Testis (tissue), 2 donors: ENCODE data around the gene RAB28.

Experiments
- CTCF ChIP-seq, 3 experiments: fragments of 450-650 bp in 2 of 3; fragments of 200-600 bp in 1 of 3; sonication (generic) in 1 of 3; IDR thresholded peaks; one replicate each; pipeline ENCODE4 v1.5.1; 2016 to 2019; ENCODE audit warnings: antibody characterized with exemption in 3 of 3, mild to moderate bottlenecking in 2 of 3, moderate library complexity in 1 of 3
- POLR2A ChIP-seq: fragments of 450-650 bp; IDR thresholded peaks from one replicate; pipeline ENCODE4 v1.6.1; 2017; ENCODE audit warnings: antibody characterized with exemption, mild to moderate bottlenecking, moderate library complexity

DNA sequence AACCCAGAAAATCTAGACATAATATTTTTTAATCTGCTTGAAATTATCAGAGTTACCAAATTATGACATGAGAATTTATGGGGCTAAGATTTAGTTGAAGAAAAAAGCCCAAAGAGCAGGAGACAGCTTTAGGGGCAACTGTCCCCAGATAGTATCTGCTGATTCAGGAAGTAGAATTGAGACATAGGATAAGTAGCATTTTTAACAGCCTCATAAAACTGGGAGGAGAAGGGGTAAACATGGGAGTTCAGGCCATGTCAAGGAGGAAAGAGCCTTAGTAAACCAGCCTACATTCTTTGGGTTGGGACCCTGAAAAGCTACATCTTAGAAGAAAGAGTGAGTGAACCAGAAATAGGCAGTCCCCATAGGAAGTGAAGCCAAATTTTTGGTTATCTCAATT, 9.7 kb upstream of the RAB28 start:
- TF ChIP-seq CTCF (IDR thresholded peaks at IDR 0.05) (no peak), POLR2A (no peak)
